ENCODE data around the gene EPB41L5. TPM values are rescaled to one million over a fixed set of nuclear protein-coding genes. Genes with fewer than 3 reads are reported as not detected.

Gene EPB41L5
- total RNA-seq, 4 donors from 2014 or later, result 14.2 to 24.0 (median 17.4) TPM

DNA sequence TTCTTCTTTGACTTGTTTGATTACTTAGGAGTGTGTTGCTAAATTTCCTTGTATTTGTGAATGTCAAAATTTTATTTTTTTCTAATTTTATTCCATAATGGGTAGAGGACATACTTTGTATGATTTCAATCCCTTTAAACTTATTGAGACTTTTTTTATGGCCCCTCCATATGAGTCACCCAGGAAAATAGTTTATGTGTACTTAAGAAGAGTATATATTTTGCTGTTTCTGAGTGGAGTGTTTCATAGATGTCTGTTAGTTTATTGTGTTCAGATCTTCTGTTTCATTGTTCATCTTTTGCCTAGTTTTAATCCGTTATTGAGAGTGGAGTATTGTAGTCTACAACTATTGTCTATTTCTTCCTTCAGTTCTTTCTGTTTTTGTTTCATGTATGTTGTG, 81.9 kb downstream of the EPB41L5 start:
- no peak for DNase-seq (ENCODE audit: low spot score)
- TF ChIP-seq, protein P1, sequence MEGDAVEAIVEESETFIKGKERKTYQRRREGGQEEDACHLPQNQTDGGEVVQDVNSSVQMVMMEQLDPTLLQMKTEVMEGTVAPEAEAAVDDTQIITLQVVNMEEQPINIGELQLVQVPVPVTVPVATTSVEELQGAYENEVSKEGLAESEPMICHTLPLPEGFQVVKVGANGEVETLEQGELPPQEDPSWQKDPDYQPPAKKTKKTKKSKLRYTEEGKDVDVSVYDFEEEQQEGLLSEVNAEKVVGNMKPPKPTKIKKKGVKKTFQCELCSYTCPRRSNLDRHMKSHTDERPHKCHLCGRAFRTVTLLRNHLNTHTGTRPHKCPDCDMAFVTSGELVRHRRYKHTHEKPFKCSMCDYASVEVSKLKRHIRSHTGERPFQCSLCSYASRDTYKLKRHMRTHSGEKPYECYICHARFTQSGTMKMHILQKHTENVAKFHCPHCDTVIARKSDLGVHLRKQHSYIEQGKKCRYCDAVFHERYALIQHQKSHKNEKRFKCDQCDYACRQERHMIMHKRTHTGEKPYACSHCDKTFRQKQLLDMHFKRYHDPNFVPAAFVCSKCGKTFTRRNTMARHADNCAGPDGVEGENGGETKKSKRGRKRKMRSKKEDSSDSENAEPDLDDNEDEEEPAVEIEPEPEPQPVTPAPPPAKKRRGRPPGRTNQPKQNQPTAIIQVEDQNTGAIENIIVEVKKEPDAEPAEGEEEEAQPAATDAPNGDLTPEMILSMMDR (IDR thresholded peaks at IDR 0.05), result no peak
- no peak for ATAC-seq (ENCODE audit: low FRiP score)

DNA sequence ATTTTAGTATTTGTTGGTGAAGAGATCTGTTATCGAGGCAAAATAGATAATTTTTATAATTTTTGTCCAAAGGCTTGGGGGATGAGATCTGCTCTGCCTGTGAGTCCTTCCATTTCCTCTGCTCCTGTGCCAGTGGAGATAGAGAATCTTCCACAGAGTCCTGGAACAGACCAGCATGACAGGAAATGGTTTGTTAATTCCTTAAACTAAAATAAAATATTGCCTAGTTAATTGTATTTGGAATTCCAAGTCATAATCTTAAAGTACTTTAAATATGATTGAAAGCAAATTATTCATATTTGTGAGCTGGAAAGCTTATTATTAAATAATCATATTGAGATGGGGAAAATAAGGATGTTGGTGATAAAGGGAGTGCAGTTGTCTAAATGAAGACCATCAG, 87.8 kb downstream of the EPB41L5 start:
- DNase-seq (ENCODE audit: low spot score), result no peak
- no peak for ATAC-seq (ENCODE audit: low FRiP score)
- TF ChIP-seq, protein P1 (IDR thresholded peaks at IDR 0.05), result no peak

DNA sequence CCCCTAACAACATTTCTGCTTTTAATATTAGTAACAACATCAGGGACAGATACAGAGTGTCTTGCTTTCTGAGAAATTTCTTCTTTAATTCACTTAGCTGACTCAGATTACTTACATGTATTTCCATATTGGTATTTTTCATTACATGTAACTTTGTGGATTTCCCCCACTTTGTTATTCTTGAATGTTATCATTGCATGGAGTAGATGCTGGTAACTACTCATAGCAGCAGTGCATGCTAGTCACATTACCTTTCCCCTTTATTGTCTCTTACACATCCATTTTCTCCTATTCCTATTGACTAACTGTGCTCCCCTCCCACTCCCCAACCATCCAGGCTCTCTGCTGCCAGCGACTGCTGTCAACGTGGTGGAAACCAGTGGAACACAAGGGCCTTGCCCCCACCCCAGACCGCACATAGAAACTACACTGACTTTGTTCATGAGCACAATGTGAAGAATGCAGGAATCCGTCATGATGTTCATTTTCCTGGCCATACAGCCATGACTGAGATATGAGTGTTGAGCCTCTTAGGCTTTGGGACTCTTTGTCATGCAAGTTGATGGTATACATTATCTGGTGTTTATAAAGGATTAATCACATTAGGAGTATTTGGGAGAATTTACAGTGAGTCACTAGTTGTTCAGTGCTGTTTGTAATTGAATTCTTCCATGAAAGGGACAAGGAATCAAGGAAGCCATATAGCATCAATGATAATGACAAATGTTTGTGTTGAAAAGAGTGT, 91.0 kb downstream of the EPB41L5 start:
- no peak for ATAC-seq (ENCODE audit: low FRiP score)
- DNase-seq (ENCODE audit: low spot score), result no peak
- TF ChIP-seq, protein P1 (IDR thresholded peaks at IDR 0.05), result no peak

DNA sequence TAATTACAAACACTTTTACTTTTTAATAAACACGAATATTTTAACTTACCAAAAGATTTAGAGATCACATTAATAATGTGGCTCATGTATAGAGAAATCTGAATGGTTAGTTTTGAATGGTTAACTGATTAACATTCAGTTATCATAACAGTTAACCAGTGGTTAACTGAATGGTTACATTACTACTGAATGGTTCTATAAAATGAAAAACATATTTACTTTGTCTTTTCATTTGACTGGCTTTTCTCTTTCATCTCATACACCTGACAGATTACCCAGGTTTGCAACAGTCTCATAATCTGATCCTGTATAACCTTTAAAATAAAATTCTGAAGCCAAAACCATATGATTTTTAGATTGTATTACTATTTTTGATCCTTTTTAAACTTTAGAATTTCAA, 91.9 kb downstream of the EPB41L5 start:
- TF ChIP-seq, protein P1 (IDR thresholded peaks at IDR 0.05), result no peak
- ATAC-seq (ENCODE audit: low FRiP score) (no peak), DNase-seq (ENCODE audit: low spot score) (no peak)

DNA sequence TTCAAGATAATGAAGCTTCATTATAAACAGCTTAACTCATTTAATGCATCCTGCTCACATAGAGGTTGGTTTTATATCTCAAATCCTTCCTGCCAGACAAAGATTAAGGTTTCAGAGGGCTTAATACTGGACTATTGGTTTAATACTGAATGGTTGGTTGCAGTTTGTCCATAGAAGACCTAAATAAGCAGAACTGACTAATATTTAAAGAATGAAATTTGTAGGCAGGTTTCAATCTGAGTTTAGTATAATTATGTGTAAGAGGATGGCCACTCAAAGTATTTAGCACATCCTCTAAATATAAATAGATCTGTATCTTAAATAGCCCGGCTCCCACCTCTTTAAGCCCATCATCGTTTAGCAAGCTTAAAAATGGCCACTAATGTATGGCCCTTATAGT, 92.5 kb downstream of the EPB41L5 start:
- DNase-seq (ENCODE audit: low spot score) (no peak), ATAC-seq (ENCODE audit: low FRiP score) (no peak)
- TF ChIP-seq, protein P1 (IDR thresholded peaks at IDR 0.05), result no peak

DNA sequence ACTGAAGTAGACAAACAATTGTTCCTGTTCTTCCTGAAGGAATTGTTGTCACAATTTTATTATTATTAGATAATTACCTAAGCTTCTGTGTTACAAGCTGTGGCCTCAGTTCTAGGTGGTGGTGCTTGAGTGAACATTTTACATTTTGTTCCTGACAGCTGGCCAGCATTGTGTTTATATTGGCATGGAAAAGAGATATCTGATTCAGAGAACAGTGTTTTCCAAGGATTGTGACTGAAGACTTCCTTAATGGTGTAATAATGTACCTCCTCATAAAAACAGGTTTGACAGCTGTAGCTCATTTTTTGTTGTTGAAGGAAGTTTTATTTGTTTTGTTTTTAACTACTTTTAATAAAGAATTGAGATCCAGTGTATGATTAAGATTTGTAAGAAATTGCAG, 95.2 kb downstream of the EPB41L5 start:
- TF ChIP-seq, protein P1 (IDR thresholded peaks at IDR 0.05), result no peak
- DNase-seq (ENCODE audit: low spot score) (no peak), ATAC-seq (ENCODE audit: low FRiP score) (peak; percentile 51)

DNA sequence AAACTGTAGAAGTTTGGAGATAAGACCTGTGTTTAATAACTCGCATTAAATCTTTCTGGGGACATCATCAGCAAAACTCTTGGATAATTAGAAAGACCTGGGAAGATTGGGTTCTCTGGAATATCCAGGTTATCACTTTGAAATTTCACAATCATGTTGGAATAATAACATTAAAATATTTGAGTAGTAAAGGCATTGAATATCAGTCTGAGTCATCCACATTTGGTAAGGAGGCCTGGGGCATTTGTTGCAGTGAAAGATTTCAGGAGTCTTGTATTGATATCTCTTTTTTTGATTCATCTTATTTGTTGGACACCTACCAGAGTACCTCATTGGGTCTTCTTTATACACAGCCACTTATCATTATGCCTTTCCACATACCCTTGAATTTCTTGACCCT, 95.9 kb downstream of the EPB41L5 start:
- DNase-seq (ENCODE audit: low spot score) (no peak), ATAC-seq (ENCODE audit: low FRiP score) (peak; percentile 28)
- TF ChIP-seq, protein P1 (IDR thresholded peaks at IDR 0.05), result no peak
